ENCODE measurements around the gene CWF19L1.

DNA sequence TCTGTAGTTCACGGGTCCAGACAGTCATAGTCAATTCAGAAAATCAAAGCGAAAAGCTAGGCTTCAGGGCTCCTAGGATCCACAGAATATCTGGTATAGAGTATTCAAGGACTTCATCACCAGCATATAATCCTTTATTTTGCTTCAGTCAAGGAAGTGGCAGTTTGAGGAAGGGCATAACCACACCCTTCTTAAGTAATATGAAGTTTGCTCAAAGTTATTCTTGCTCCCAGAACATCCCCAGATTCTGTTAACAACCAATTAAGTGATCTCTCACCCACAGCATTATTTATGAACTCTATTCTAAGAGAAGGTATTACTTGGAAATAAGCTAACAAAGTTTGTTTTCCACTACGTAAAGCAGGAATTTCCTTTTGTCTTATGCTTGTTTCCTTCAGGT is 13.2 kb downstream of the CWF19L1 start:
- TF ChIP-seq POLR2AphosphoS5 (IDR thresholded peaks at IDR 0.05; ENCODE audit: low read depth, low read length) = no peak
- TF ChIP-seq TAF1 (IDR thresholded peaks at IDR 0.05; ENCODE audit: borderline replicate concordance, low read depth, low read length) = no peak
- no peak for TF ChIP-seq POLR2A (IDR thresholded peaks at IDR 0.05; ENCODE audit: low read depth, low read length)

Data from GM12892 (cell line).